ENCODE results near the gene PIGU. TPM values are rescaled to one million over a fixed set of nuclear protein-coding genes. Genes with fewer than 3 reads are reported as not detected.

The PIGU gene
- total and polyA plus RNA-seq, 2 of the 13 experiments (the other 11 are each of a cell fraction or from before 2014, with no cell fraction given), result 45.5 to 231 TPM

GRCh38 chr20:34693414-34693813, 16.5 kb upstream of the PIGU start:
- Histone ChIP-seq H3K9ac (ENCODE audit: insufficient read depth, low read depth, low read length) (no peak overlapping the region), H2AFZ (ENCODE audit: low read length) (no peak overlapping the region), H3K4me3 (replicated peaks in 1 of 3; ENCODE audit: insufficient read depth in 1 of 3, low read depth in 2 of 3, low read length in 3 of 3) (no peak overlapping the region; a peak in 1 of 6 replicates), H3K4me1 (ENCODE audit: insufficient read depth, low read length) (peaks cover 12% of the 10 kb centered on the region), H3K36me3 (replicated peaks in 1 of 2; ENCODE audit: control insufficient read depth in 1 of 2, insufficient read depth in 2 of 2, low read length in 2 of 2) (no peaks in the 10 kb centered on the region), H3K27ac (ENCODE audit: extremely low read length, insufficient read depth, low read length) (no peak overlapping the region), H3K79me2 (ENCODE audit: insufficient read depth, low read length) (no peaks in the 10 kb centered on the region), H3K27me3 (ENCODE audit: control insufficient read depth in 1 of 2, insufficient read depth in 2 of 2, low read length in 2 of 2) (peaks cover under 1 to 12% of the 10 kb centered on the region in 2 experiments; a peak in 2 of 5 replicates), H3K4me2 (ENCODE audit: low read depth, low read length) (peak overlapping the region; percentile 54), H4K20me1 (ENCODE audit: insufficient read depth, low read length) (no peaks in the 10 kb centered on the region), H3K9me3 (ENCODE audit: low read length) (no peaks in the 10 kb centered on the region)
- intact Hi-C loops (cut with micrococcal nuclease; ENCODE audit: unreplicated experiment), result no loop called here
- DNase-seq (ENCODE audit: low spot score) (no peak), FAIRE-seq (no peak), ATAC-seq (peak; percentile 24)
- 3% methylated on average over 4 of the region's 4 CpGs for WGBS (ENCODE audit: low lambda C conversion rate)
- POLR2A ChIA-PET, result interaction anchor here (2.7 kb wide), 1 partner anchor 10 kb away, joined by 15 read pairs; the partner anchor contains the start of gene TP53INP2
- BruUV-seq (replicated peaks), result no TSS peak
- CTCF ChIA-PET (ENCODE audit: low intra/inter-chr PET ratio, low total read pairs), result no interaction called here
- in situ Hi-C loops (cut with HindIII; ENCODE audit: extremely low pct_ligation_motif_present, low pct_unique_long_range_greater_than_20kb), result no loop called here
- no peak for TF ChIP-seq RFXANK (CRISPR knock-in tag; IDR thresholded peaks at IDR 0.05)
- no peak for TF ChIP-seq ZNF770 (CRISPR knock-in tag; IDR thresholded peaks at IDR 0.05)
- TF ChIP-seq ZNF672 (CRISPR knock-in tag; IDR thresholded peaks at IDR 0.05), result no peak
- 0 out of 2 replicates have a peak, but pooled peaks have one; percentile 23 for TF ChIP-seq SALL1 (CRISPR knock-in tag; IDR thresholded peaks at IDR 0.05)
- TF ChIP-seq ZNF121 (CRISPR knock-in tag; IDR thresholded peaks at IDR 0.05), result no peak; the same call in 1 of the 2 replicates
- 0 out of 2 replicates have a peak, but pooled peaks have one; percentile 39 for TF ChIP-seq NRL (CRISPR knock-in tag; IDR thresholded peaks at IDR 0.05; ENCODE audit: borderline replicate concordance)
- no peak for TF ChIP-seq JDP2 (CRISPR knock-in tag; IDR thresholded peaks at IDR 0.05; ENCODE audit: borderline replicate concordance)
- no peak for TF ChIP-seq SP1 (IDR thresholded peaks at IDR 0.05)
- TF ChIP-seq SP1 (CRISPR knock-in tag; IDR thresholded peaks at IDR 0.05), result no peak
- TF ChIP-seq RXRA (CRISPR knock-in tag; IDR thresholded peaks at IDR 0.05), result peak; percentile 43; the same call in 1 of the 2 replicates
- no peak for TF ChIP-seq TRIM22 (IDR thresholded peaks at IDR 0.05)
- TF ChIP-seq PBX2 (CRISPR knock-in tag; IDR thresholded peaks at IDR 0.05), result no peak
- TF ChIP-seq PPARG (CRISPR knock-in tag; conservative IDR thresholded peaks at IDR 0.05), result peak; percentile 91
- TF ChIP-seq TBX3 (IDR thresholded peaks at IDR 0.05; ENCODE audit: borderline replicate concordance), result no peak
- TF ChIP-seq POLR2AphosphoS5 (IDR thresholded peaks at IDR 0.05; ENCODE audit: low read depth, low read length), result no peak
- TF ChIP-seq MED1 (CRISPR knock-in tag; IDR thresholded peaks at IDR 0.05), result 0 out of 2 replicates have a peak, but pooled peaks have one; percentile 29
- no peak for TF ChIP-seq GFI1 (CRISPR knock-in tag; IDR thresholded peaks at IDR 0.05; ENCODE audit: borderline replicate concordance)
- 0 out of 2 replicates have a peak, but pooled peaks have one; percentile 14 for TF ChIP-seq ZNF574 (CRISPR knock-in tag; IDR thresholded peaks at IDR 0.05)
- TF ChIP-seq RXRB (CRISPR knock-in tag; IDR thresholded peaks at IDR 0.05; ENCODE audit: borderline replicate concordance), result peak; percentile 85
